H1 (cell line): Measurements from ENCODE around the gene ASB3. TPM values are rescaled to one million over a fixed set of nuclear protein-coding genes. Genes with fewer than 3 reads are reported as not detected.

Source experiments
- CBX8 ChIP-seq: fragments of 300-800, 300-1000 bp; sonication (generic); IDR thresholded peaks from 2 replicates; pipeline ENCODE4 v1.7.1; 2016; ENCODE audit warnings: low read depth, low read length, borderline replicate concordance
- CTCF ChIP-seq, 3 experiments: IDR thresholded peaks; 1 replicate in 2 of 3; 2 replicates in 1 of 3; pipeline versions ENCODE4 v1.5.1 to v1.6.1; 2011; ENCODE audit warnings: low read length in 3 of 3, mild to moderate bottlenecking in 3 of 3, inconsistent platforms in 2 of 3, low read depth in 1 of 3, moderate library complexity in 1 of 3; ENCODE audit not compliant: insufficient read depth in 1 of 3; ENCODE audit errors: control extremely low read depth in 1 of 3
- SUZ12 ChIP-seq: fragments of 200-600 bp; sonication (generic); IDR thresholded peaks from 2 replicates; pipeline ENCODE4 v1.6.1; 2012; ENCODE audit warnings: mild to moderate bottlenecking, inconsistent platforms, low read length, moderate library complexity, mixed read lengths
- polyA plus RNA-seq, 7 experiments: library from polyadenylated mRNA; depleted of rRNA in 3 of 7; stranded (reverse) in 5 of 7; unstranded in 2 of 7; fragments of >200 nt in 5 of 7; fragments of 200-250 nt in 2 of 7; gene quantifications; 1 replicate in 5 of 7; 2 replicates in 1 of 7; 4 replicates in 1 of 7; pipeline versions ENCODE4 v1.2.1 to v1.2.3, GENCODE V29; 2011 to 2013; ENCODE audit warnings: missing spikeins in 2 of 7, mixed read lengths in 2 of 7
- total RNA-seq: library from RNA; stranded (reverse); fragmentation: NEBNext Ultra II Directional; extraction: Animal tissue kit (Norgen Biotek cat#: 25700); gene quantifications from 2 replicates; pipeline ENCODE4 v1.2.1, GENCODE V29; 2021

ASB3 gene
- total and polyA plus RNA-seq, 2 of the 8 experiments (the other 6 are each of a cell fraction or from before 2014, with no cell fraction given), result 22.6 to 25.4 TPM

- TF ChIP-seq CTCF (IDR thresholded peaks at IDR 0.05; ENCODE audit: control extremely low read depth in 1 of 3, insufficient read depth in 1 of 3, low read depth in 1 of 3, low read length in 3 of 3) (no peak), SUZ12 (no peak), CBX8 (no peak)
Measured at GRCh38 chr2:53826587-53827397, 40.0 kb upstream of the ASB3 start (continued).
